Eye (tissue), 1 donor: ENCODE data around the gene ARX.

Source experiments
- DNase-seq: peaks from one replicate; pipeline ENCODE4 v3.0.0-alpha.2; 2015

The ARX gene

DNA sequence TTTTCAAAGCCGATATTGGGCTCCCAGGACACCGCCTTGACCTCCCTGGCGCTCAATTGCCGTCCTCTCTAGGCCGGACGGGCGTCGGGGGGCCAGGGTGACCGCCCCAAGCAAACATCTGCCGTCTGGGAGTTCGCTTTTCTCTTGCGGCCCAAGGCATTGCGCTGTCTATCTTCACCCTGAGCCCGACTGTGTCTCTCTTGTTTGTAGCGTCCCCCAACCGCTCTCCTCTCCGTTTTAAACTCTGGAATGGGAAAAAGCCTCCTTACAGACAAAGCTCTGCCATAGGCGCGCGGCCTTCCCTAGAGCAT is 551 bp upstream of the ARX start:
- DNase-seq = peak; percentile 38

GRCh38 chrX:25014366-25014838 is 1.4 kb downstream of the ARX start:
- no peak for DNase-seq

GRCh38 chrX:25013632-25014365 is 2.0 kb downstream of the ARX start:
- no peak for DNase-seq

DNA sequence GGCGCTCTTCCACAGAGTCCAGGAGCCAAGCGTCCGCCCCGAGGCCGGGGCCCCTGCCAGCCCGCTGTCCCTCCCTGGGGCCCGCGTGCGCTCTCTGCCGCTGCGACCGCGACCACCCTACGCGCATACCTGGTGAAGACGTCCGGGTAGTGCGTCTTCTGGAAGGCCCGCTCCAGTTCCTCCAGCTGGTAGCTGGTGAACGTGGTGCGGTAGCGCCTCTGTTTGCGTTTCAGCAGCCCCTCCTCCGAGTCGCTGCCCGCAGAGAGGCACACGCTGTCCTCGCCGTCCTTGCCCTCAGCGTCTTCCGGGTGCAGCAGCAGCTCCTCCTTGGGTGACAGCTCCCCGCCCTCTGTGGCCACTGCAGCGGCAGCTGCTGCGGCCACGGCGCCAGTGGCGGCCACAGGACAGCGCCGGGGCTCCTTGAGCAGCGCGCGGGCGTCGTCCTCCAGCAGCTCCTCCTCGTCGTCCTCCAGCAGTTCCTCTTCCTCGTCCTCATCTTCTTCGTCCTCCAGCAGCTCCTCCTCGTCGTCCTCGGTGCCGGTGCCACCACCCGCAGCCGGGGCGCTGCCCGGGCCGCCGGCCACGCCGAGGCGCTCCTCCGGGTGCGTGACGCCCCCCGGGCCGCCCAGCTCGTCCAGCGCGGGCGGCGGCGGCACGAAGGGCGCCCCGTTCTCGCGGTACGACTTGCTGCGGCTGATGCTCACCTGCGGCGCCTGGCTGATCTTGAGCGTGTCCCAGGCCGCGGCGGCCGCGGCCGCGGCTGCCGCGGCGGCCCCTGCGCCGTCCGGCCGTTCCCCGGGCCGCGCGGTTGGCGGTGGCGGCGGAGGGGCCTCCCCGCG is 2.8 kb downstream of the ARX start:
- DNase-seq = peak; percentile 36

- no peak for DNase-seq
Measured at GRCh38 chrX:25012433-25012735, 3.4 kb downstream of the ARX start.

DNA sequence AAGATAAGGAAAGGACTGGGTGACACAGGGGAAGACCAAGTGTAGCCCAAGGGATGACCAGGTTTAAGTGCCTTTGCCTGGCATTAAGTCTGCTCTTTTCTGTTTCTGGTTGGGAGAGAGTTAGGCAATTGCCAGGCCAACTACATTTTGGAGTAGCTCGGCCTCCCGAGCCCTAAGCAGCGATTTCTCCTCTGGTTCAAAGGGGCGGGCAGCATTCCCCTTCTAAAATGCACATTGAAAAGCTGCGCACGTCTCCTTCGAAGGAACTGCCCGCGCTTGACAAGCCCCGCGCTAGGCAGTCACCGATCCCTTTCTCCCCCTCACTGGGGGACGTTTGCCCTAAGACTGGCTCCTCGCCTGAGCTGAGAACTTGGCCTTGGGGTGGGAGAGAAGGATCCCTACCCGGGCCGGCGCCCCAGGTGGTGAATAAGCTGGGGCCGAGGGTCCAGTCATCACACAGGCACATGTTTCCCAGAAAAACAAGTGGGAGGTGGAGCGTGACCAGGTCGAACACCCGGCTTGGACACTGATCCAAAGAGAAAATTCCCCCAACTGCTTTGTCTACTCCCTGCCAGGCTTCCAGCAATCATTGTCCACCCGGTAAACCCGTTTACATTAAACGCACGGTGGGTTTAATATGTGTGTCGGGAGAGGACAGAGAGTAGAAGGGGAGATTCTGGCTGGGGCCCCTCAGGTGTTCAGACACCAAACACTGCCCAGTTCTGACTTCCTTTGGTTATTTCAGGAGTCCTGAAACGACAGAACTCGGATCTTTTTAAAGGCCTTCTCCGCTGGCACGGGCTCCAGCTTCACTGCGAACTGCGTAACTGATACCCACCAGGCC is 4.0 kb downstream of the ARX start:
- peak; percentile 45 for DNase-seq

GRCh38 chrX:25010784-25011588 is 4.8 kb downstream of the ARX start:
- DNase-seq = peak; percentile 28

- peak; percentile 41 for DNase-seq
Measured at GRCh38 chrX:25009407-25009806, 6.4 kb downstream of the ARX start.

DNA sequence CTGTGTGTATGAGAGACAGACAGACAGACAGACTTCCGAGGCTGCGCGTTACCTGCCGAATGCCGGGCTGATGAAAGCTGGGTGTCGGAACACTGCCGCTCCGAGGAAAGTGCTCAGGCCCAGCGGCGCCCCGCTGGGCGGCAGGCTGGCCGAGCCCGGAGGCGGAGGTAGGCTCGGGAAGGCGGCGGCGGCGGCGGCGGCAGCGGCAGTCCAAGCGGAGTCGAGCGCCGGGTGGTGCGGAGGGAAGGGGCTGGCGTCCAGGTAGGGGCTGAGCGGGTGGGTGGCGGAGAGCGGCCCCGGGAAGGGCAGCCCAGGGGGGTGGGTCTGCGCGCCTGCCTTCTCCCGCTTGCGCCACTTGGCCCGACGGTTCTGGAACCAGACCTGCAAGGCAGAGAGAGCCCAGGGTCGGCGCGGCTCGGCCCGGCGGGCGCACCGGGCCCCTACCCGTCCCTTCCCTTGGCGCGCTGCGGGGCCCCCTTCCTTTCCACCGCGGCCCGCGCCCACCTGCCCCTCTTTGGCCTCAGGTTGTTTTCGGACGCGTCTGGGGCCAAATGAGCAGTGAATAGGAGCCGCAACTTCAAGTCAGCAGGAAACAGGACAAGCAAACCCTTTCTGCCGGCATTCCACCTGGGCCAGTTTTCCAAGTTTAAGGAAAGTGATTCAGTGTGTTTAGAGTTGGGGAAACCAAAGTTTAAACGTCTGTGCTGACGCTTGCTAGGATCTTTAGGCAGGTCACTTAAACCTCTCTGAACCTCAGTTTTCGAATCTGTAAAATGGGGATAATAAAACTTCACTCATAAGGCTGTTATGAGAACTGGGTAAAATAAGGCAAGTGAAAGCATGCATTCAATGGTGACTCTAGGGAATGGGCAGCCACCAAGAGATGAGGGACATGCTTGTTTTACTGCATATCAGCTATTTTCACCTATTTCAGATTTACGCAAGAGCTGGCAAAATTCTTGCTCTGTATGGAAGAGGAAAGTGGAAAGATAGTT is 8.4 kb downstream of the ARX start:
- peak; percentile 26 for DNase-seq

- peak; percentile 49 for DNase-seq
Measured at GRCh38 chrX:25006586-25007058, 9.1 kb downstream of the ARX start.

GRCh38 chrX:25005382-25006185 is 10.2 kb downstream of the ARX start:
- DNase-seq = peak; percentile 34

GRCh38 chrX:25005034-25005381 is 10.8 kb downstream of the ARX start:
- peak; percentile 21 for DNase-seq

DNA sequence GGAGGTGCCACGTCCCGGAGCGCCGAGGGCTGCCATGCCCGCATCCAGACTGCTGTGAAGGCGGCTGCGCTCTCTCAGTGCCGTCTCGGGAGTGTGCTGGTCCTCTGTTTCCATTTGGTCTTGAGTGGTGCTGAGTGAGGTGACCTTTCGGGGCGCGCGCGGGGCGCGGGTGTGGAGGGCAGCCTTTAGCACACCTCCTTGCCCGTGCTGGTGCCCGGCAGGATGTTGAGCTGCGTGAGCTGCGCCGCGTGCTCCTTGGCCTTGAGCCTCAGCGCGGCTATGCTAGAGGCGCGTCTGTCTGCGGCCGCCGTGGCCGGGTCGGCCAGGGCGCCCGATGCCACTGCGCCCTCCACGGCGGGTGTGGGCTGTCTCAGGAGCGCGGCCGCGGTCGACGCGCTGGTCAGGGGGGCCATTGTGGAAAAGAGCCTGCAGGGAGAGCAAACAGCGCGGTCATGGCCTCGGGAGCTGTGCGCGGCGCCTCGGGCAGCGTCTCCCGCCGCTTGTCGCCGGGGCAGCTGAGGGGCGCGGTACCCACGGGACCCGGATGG is 11.2 kb downstream of the ARX start:
- DNase-seq = peak; percentile 37

DNA sequence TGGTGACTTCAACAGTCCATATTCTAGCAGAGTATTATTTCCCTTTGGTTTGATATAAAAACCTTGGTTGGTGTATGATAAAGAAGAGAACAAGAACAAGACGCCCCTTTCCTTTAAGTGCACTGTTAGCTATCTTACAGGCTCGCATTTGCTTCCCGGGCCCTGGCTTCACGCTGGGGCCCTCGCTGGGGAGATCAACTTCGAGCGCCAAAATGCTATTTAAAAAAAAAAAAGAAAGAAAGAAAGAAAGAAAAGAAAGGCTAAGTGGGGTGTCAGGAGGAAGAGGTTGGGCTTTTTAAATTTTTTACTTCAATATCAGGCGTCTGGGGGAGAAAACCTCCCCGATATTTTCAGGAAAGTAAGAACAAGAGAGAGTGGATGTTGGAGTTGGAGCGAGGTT is 11.7 kb downstream of the ARX start:
- DNase-seq = peak; percentile 48

- peak; percentile 50 for DNase-seq
Measured at GRCh38 chrX:25003066-25003849, 12.5 kb downstream of the ARX start.

GRCh38 chrX:25002661-25003020 is 13.1 kb downstream of the ARX start:
- DNase-seq = no peak

GRCh38 chrX:25001808-25002660 is 13.7 kb downstream of the ARX start:
- no peak for DNase-seq

DNA sequence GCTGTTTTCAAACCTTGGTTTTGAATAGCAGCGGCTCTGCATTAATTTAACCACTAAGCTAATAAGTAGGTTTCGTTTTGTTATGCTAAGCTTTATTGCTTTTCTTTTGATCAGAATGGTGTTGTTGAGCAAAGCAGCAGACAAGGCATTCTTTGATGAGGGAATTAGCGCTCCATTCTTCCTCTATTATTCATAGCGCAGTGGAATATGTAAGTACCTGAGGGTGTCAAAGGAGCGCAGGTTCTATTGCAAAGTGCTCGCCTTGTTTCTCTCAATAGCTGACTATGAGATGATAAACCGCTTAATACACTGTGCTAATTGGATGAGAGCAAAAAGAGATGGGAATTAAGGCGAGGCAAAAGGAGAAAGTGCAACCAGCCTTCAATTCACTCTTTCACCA is 16.3 kb downstream of the ARX start:
- DNase-seq = no peak
